Stimulated activated CD4-positive, alpha-beta T cell treated with anti-CD3 and anti-CD28 coated beads, Interleukin-1b, Interleukin-23, amount 100 ng/mL, for 4 hours (primary cell): ENCODE data around the gene CDC123.

Experiments
- DNase-seq, 2 donors: peaks; one replicate each; pipeline ENCODE4 v3.0.0-alpha.2; 2020; ENCODE audit warnings: low read depth in 2 of 2

CDC123 gene

GRCh38 chr10:12299222-12299965 lies 103.4 kb downstream of the CDC123 start:
- DNase-seq: no peak
